Gastrocnemius medialis (tissue), 4 donors: ENCODE measurements around the gene GPR6. TPM values are rescaled to one million over a fixed set of nuclear protein-coding genes. Genes with fewer than 3 reads are reported as not detected.

Experiments
- ATAC-seq, 2 donors: fragments of 150-250 bp; one replicate each; pipeline ENCODE4 v1.9.1; 2016
- DNase-seq, 2 donors: peaks; one replicate each; pipeline ENCODE4 v3.0.0-alpha.2; 2019
- H3K27ac ChIP-seq, 4 donors: fragments of 200-600 bp; sonication (generic); 1 replicate in 1 of 4; 2 replicates in 3 of 4; pipeline ENCODE4 v1.5.1; 2016 to 2018; ENCODE audit warnings: mild to moderate bottlenecking in 2 of 4, moderate library complexity in 1 of 4
- H3K27me3 ChIP-seq, 3 donors: fragments of 200-600 bp; sonication (generic) in 2 of 3; 1 replicate in 1 of 3; 2 replicates in 2 of 3; pipeline versions ENCODE4 v1.5.1 to v1.6.0; 2016 to 2019; ENCODE audit warnings: mild to moderate bottlenecking in 1 of 3, moderate library complexity in 1 of 3
- H3K36me3 ChIP-seq, 2 donors: fragments of 200-600 bp; sonication (generic) in 1 of 2; one replicate each; pipeline ENCODE4 v1.5.1; 2017 to 2018
- H3K4me1 ChIP-seq, 2 donors: fragments of 200-600 bp; sonication (generic) in 1 of 2; one replicate each; pipeline ENCODE4 v1.5.1; 2016 to 2017; ENCODE audit warnings: mild to moderate bottlenecking in 2 of 2
- H3K4me3 ChIP-seq, 4 donors: fragments of 200-600 bp; sonication (generic) in 3 of 4; 1 replicate in 1 of 4; 2 replicates in 3 of 4; pipeline ENCODE4 v1.5.1; 2016 to 2019; ENCODE audit warnings: mild to moderate bottlenecking in 2 of 4
- H3K9me3 ChIP-seq, 3 donors: fragments of 200-600 bp; sonication (generic) in 2 of 3; 1 replicate in 1 of 3; 2 replicates in 2 of 3; pipeline ENCODE4 v1.5.1; 2016 to 2019
- POLR2A ChIP-seq, 2 donors: fragments of 450-650 bp; IDR thresholded peaks; one replicate each; pipeline ENCODE4 v1.6.1; 2017; ENCODE audit warnings: antibody characterized with exemption in 2 of 2, mild to moderate bottlenecking in 2 of 2, moderate library complexity in 2 of 2
- in situ Hi-C, 4 donors: fragments of 200-750 bp; cut with MboI; loops; one replicate each; pipeline versions ENCODE4 v1.15.0 to v1.8.0; 2017; ENCODE audit warnings: low sequenced_read_pairs in 4 of 4
- intact Hi-C: fragments of 100-400 bp; cut with DNase I; formaldehyde crosslinking; loops from one replicate; pipeline ENCODE4 v1.15.1; 2023; ENCODE audit warnings: low total_unique reads
- total RNA-seq, 4 donors: library from RNA; depleted of rRNA; stranded (reverse); fragments of >200 nt; gene quantifications; one replicate each; pipeline versions ENCODE4 v1.1.0 to v1.2.3, GENCODE V29; 2016
- TF ChIP-seq, protein P1 (sequence below), 5 experiments: fragments of 450-650 bp in 3 of 5; fragments of 200-600 bp in 2 of 5; sonication (generic) in 2 of 5; IDR thresholded peaks in 4 of 5; conservative IDR thresholded peaks in 1 of 5; 1 replicate in 4 of 5; 2 replicates in 1 of 5; pipeline ENCODE4 v1.5.1; 2016 to 2019; ENCODE audit warnings: antibody characterized with exemption in 5 of 5, mild to moderate bottlenecking in 3 of 5, moderate library complexity in 3 of 5

The GPR6 gene
- total RNA-seq, 4 donors from 2014 or later: not detected

DNA sequence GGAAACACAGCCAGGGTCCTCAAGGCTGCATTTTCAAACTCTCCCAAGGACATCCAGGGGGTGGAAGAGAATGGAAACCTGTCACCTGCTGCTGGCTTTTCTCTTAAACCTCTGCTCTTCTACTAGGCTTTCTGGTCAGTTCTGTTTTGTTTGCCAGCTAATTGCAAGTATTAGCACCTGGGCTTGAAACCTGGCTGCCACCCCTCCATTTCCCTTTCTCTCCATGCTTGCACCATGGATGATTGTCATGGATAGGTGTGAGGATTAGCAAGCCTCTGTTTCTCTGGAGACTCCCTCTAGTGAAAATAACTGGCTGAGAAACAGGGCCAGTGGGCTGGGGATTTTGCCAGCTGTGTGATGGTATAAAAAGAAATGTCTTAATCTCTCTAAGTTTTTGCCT lies 33.0 kb upstream of the GPR6 start:
- Histone ChIP-seq H3K36me3 (no peaks in the 10 kb centered on the region), H3K27ac (no peak overlapping the region)
- ATAC-seq: no peak

DNA sequence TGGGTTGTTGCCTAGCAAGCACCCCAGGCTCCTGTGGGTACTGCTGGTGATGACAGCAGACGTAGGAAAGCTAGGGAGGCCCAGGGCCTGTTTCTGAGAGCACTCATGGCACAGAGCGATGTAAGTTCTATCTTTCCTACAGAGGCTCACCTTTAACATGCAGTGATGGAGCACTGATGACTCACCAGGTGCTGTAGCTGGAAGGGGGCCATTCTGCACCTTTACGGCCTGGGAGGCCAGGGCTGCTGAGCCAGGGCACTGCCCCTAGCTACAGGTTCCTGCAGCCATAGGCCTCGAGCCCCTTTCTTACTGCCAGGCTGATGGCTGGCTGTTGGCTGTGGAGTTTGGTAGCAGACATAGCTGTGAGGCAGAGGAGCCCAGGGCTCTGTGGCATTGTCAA lies 31.1 kb upstream of the GPR6 start:
- Histone ChIP-seq H3K4me3 (no peak overlapping the region), H3K4me1 (no peaks in the 10 kb centered on the region), H3K36me3 (no peaks in the 10 kb centered on the region), H3K27ac (no peak overlapping the region), H3K27me3 (no peaks in the 10 kb centered on the region), H3K9me3 (no peaks in the 10 kb centered on the region)
- DNase-seq: no peak
- TF ChIP-seq, protein P1, sequence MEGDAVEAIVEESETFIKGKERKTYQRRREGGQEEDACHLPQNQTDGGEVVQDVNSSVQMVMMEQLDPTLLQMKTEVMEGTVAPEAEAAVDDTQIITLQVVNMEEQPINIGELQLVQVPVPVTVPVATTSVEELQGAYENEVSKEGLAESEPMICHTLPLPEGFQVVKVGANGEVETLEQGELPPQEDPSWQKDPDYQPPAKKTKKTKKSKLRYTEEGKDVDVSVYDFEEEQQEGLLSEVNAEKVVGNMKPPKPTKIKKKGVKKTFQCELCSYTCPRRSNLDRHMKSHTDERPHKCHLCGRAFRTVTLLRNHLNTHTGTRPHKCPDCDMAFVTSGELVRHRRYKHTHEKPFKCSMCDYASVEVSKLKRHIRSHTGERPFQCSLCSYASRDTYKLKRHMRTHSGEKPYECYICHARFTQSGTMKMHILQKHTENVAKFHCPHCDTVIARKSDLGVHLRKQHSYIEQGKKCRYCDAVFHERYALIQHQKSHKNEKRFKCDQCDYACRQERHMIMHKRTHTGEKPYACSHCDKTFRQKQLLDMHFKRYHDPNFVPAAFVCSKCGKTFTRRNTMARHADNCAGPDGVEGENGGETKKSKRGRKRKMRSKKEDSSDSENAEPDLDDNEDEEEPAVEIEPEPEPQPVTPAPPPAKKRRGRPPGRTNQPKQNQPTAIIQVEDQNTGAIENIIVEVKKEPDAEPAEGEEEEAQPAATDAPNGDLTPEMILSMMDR (IDR thresholded peaks at IDR 0.05 in 4 of 5, conservative IDR thresholded peaks at IDR 0.05 in 1 of 5): no peak
- no peak for TF ChIP-seq POLR2A (IDR thresholded peaks at IDR 0.05)
- no peak for ATAC-seq
- in situ Hi-C loops: no loop called here
- intact Hi-C loops: no loop called here

More for the DNA sequence above, 33.0 kb upstream of the GPR6 start:
- TF ChIP-seq, protein P1 (IDR thresholded peaks at IDR 0.05 in 4 of 5, conservative IDR thresholded peaks at IDR 0.05 in 1 of 5): no peak
- TF ChIP-seq POLR2A (IDR thresholded peaks at IDR 0.05): no peak
- intact Hi-C loops: no loop called here
- Histone ChIP-seq H3K4me3 (no peak overlapping the region), H3K27me3 (no peaks in the 10 kb centered on the region), H3K9me3 (no peaks in the 10 kb centered on the region), H3K4me1 (no peaks in the 10 kb centered on the region)
- in situ Hi-C loops: no loop called here
- no peak for DNase-seq

- DNase-seq: no peak
- in situ Hi-C loops: no loop called here
- TF ChIP-seq, protein P1 (IDR thresholded peaks at IDR 0.05 in 4 of 5, conservative IDR thresholded peaks at IDR 0.05 in 1 of 5): no peak
- TF ChIP-seq POLR2A (IDR thresholded peaks at IDR 0.05): no peak
Measured at GRCh38 chr6:109949281-109950065, 28.6 kb upstream of the GPR6 start.

GRCh38 chr6:109955491-109955890 lies 22.6 kb upstream of the GPR6 start:
- ATAC-seq: no peak
- Histone ChIP-seq H3K4me1 (no peaks in the 10 kb centered on the region), H3K4me3 (no peak overlapping the region), H3K36me3 (no peaks in the 10 kb centered on the region), H3K27me3 (no peaks in the 10 kb centered on the region), H3K27ac (no peak overlapping the region), H3K9me3 (no peaks in the 10 kb centered on the region)
- intact Hi-C loops: no loop called here
- TF ChIP-seq, protein P1 (IDR thresholded peaks at IDR 0.05 in 4 of 5, conservative IDR thresholded peaks at IDR 0.05 in 1 of 5): no peak
- no peak for TF ChIP-seq POLR2A (IDR thresholded peaks at IDR 0.05)
- in situ Hi-C loops: no loop called here
- no peak for DNase-seq

More at GRCh38 chr6:109949281-109950065, 28.6 kb upstream of the GPR6 start:
- Histone ChIP-seq H3K27ac (no peak overlapping the region), H3K4me3 (no peak overlapping the region), H3K9me3 (no peaks in the 10 kb centered on the region), H3K27me3 (no peaks in the 10 kb centered on the region), H3K4me1 (no peaks in the 10 kb centered on the region), H3K36me3 (no peaks in the 10 kb centered on the region)
- no peak for ATAC-seq
- intact Hi-C loops: no loop called here
